PFSK-1 (cell line): Measurements from ENCODE around the gene BBOF1.
A peak's percentile ranks its signal among the peaks of the same experiment; 100 is the strongest.

Source experiments
- FOXP2 ChIP-seq: optimal IDR thresholded peaks from 2 replicates; pipeline ENCODE3; 2011; ENCODE audit warnings: borderline replicate concordance, control low read depth, inconsistent platforms; ENCODE audit not compliant: insufficient read depth; ENCODE audit errors: extremely low read length, extremely low read depth
- POLR2AphosphoS5 ChIP-seq: IDR thresholded peaks from 2 replicates; pipeline ENCODE4 v1.6.1; 2012; ENCODE audit warnings: low read depth, mild to moderate bottlenecking, control low read depth, low read length, moderate library complexity
- SIN3A ChIP-seq: IDR thresholded peaks from 2 replicates; pipeline ENCODE4 v1.6.1; 2012; ENCODE audit warnings: mild to moderate bottlenecking, low read length, moderate library complexity, borderline replicate concordance; ENCODE audit not compliant: insufficient read depth
- TAF1 ChIP-seq: IDR thresholded peaks from 2 replicates; pipeline ENCODE4 v1.6.1; 2012; ENCODE audit warnings: low read length, control low read depth, borderline replicate concordance; ENCODE audit not compliant: insufficient read depth
- TF ChIP-seq, protein P1 (sequence below), 2 experiments: IDR thresholded peaks; 2 replicates each; pipeline versions ENCODE4 v1.6.1 to v1.8.0; 2011 to 2012; ENCODE audit warnings: low read depth in 2 of 2, low read length in 2 of 2, control low read depth in 1 of 2, inconsistent platforms in 1 of 2, mild to moderate bottlenecking in 1 of 2, moderate library complexity in 1 of 2; ENCODE audit not compliant: insufficient read depth in 1 of 2

Gene BBOF1

GRCh38 chr14:74084277-74085046, 65.3 kb downstream of the BBOF1 start, which contains the start of the genes ALDH6A1 and LIN52:
TSS of gene ALDH6A1 (minus strand) at chr14:74084453. CDS start at chr14:74084394, 59 bp downstream.
TSS of gene LIN52 (plus strand) at chr14:74084956. CDS start at chr14:74084975, 19 bp downstream.
- TF ChIP-seq, protein P1, sequence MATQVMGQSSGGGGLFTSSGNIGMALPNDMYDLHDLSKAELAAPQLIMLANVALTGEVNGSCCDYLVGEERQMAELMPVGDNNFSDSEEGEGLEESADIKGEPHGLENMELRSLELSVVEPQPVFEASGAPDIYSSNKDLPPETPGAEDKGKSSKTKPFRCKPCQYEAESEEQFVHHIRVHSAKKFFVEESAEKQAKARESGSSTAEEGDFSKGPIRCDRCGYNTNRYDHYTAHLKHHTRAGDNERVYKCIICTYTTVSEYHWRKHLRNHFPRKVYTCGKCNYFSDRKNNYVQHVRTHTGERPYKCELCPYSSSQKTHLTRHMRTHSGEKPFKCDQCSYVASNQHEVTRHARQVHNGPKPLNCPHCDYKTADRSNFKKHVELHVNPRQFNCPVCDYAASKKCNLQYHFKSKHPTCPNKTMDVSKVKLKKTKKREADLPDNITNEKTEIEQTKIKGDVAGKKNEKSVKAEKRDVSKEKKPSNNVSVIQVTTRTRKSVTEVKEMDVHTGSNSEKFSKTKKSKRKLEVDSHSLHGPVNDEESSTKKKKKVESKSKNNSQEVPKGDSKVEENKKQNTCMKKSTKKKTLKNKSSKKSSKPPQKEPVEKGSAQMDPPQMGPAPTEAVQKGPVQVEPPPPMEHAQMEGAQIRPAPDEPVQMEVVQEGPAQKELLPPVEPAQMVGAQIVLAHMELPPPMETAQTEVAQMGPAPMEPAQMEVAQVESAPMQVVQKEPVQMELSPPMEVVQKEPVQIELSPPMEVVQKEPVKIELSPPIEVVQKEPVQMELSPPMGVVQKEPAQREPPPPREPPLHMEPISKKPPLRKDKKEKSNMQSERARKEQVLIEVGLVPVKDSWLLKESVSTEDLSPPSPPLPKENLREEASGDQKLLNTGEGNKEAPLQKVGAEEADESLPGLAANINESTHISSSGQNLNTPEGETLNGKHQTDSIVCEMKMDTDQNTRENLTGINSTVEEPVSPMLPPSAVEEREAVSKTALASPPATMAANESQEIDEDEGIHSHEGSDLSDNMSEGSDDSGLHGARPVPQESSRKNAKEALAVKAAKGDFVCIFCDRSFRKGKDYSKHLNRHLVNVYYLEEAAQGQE (IDR thresholded peaks at IDR 0.05; ENCODE audit: insufficient read depth in 1 of 2, low read depth in 2 of 2, low read length in 2 of 2): no peak
- no peak; the same call in none of the 2 replicates for TF ChIP-seq POLR2AphosphoS5
- TF ChIP-seq SIN3A: peak; percentile 68; the same call in 1 of the 2 replicates
- 0 out of 2 replicates have a peak, but pooled peaks have one; percentile 34 for TF ChIP-seq TAF1
- no peak for TF ChIP-seq FOXP2

GRCh38 chr14:74085047-74085637, 66.0 kb downstream of the BBOF1 start:
- TF ChIP-seq TAF1: no peak
- TF ChIP-seq SIN3A: no peak
- TF ChIP-seq POLR2AphosphoS5: no peak
- TF ChIP-seq FOXP2: no peak
- TF ChIP-seq, protein P1 (IDR thresholded peaks at IDR 0.05; ENCODE audit: insufficient read depth in 1 of 2, low read depth in 2 of 2, low read length in 2 of 2): no peak

GRCh38 chr14:74085828-74086227, 66.7 kb downstream of the BBOF1 start:
- TF ChIP-seq TAF1 (no peak), FOXP2 (no peak)
- TF ChIP-seq, protein P1 (IDR thresholded peaks at IDR 0.05; ENCODE audit: insufficient read depth in 1 of 2, low read depth in 2 of 2, low read length in 2 of 2): no peak

DNA sequence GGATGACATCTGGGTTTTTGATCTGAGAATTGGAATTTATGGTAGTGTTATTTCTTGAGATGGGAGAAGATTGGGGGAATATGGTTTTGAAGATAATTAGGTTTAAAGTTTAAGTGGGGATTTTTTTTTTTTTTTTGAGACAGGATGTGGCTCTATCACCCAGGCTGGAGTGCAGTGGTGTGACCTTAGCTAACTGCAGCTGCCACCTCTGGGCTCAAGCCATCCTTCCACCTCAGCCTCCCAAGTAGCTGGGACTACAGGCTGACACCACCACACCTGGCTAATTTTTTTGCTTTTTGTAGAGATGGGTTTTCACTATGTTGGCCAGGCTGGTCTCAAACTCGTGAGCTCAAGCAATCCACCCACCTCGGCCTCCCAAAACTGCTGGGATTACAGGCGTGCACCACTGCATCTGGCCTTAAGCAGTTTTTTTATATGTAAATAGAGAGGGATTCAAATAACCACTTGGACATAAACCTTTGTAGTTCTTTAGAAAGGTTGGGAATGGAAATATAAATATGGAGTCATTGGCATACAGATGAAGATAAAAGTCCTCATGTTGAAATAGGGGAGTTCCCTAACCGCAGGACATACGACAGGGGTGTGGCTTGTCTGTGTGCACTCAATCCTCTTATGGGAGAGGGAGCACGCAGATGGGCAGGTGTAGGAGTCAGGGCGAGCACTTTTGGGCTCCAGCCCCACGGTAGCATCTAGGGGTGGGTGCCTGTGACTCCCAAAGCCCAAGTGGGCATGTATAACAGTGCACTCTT, 70.3 kb downstream of the BBOF1 start:
- TF ChIP-seq SIN3A (no peak), POLR2AphosphoS5 (no peak), TAF1 (no peak), FOXP2 (no peak)
- TF ChIP-seq, protein P1 (IDR thresholded peaks at IDR 0.05; ENCODE audit: insufficient read depth in 1 of 2, low read depth in 2 of 2, low read length in 2 of 2): no peak
